ENCODE measurements around the gene CDC73.

DNA sequence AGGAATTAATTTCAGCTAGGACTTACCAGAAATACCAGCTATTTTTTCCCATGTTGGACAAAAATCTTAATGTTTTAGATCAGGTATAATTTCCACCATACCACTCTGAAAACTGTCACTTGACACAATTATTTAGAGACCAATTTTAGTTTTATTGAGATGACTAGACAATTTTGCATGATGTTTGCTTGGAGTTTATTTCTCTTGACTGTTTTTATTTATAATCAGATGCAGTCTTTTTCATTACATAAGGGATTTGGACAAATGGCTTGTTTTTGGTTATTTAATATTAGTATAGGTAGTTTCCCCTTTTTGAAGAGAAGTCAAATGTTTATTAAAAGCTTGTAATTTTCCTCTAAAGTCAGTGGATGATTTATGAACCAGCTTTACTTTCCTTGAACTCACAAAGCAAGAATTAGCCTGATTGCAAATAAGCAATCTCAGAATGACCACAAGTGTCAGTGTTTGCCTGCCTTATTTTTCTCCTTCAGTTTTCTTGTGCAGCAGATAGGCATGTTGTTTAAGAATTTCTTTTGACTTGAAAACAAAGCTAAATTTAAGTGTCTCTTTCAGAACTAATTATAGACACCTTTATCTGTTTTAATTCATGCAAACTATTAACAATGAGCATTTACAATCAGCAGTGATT, 68.4 kb downstream of the CDC73 start:
- TF ChIP-seq POLR2AphosphoS5 (IDR thresholded peaks at IDR 0.05; ENCODE audit: low read depth, low read length) (no peak), POLR2A (IDR thresholded peaks at IDR 0.05; ENCODE audit: low read depth, low read length) (no peak), TAF1 (IDR thresholded peaks at IDR 0.05; ENCODE audit: low read depth, low read length) (no peak), SPI1 (IDR thresholded peaks at IDR 0.05; ENCODE audit: low read depth, low read length) (no peak), POU2F2 (IDR thresholded peaks at IDR 0.05; ENCODE audit: low read depth, low read length) (no peak), PAX5 (IDR thresholded peaks at IDR 0.05; ENCODE audit: insufficient read depth, low read length, severe bottlenecking) (no peak)
